H1 (cell line): Measurements from ENCODE around the gene GSE1.

Experiments
- CTCF ChIP-seq, 3 experiments: IDR thresholded peaks; 1 replicate in 2 of 3; 2 replicates in 1 of 3; pipeline versions ENCODE4 v1.5.1 to v1.6.1; 2011; ENCODE audit warnings: low read length in 3 of 3, mild to moderate bottlenecking in 3 of 3, inconsistent platforms in 2 of 3, low read depth in 1 of 3, moderate library complexity in 1 of 3; ENCODE audit not compliant: insufficient read depth in 1 of 3; ENCODE audit errors: control extremely low read depth in 1 of 3
- EZH2 ChIP-seq: fragments of 200-600 bp; sonication (generic); IDR thresholded peaks from 2 replicates; pipeline ENCODE4 v1.7.1; 2012; ENCODE audit warnings: low read depth, mild to moderate bottlenecking, moderate library complexity, low read length, inconsistent platforms; ENCODE audit not compliant: severe bottlenecking
- POLR2A ChIP-seq, 2 experiments: IDR thresholded peaks; 1 replicate in 1 of 2; 2 replicates in 1 of 2; pipeline ENCODE4 v1.6.1; 2011; ENCODE audit warnings: low read depth in 2 of 2, low read length in 2 of 2, mild to moderate bottlenecking in 2 of 2; ENCODE audit errors: control extremely low read depth in 1 of 2

GRCh38 chr16:85591381-85591780, 21.7 kb upstream of the GSE1 start:
- no peak for TF ChIP-seq CTCF (IDR thresholded peaks at IDR 0.05; ENCODE audit: control extremely low read depth in 1 of 3, insufficient read depth in 1 of 3, low read depth in 1 of 3, low read length in 3 of 3)
- TF ChIP-seq EZH2: no peak
- no peak for TF ChIP-seq POLR2A (IDR thresholded peaks at IDR 0.05; ENCODE audit: control extremely low read depth in 1 of 2, low read depth in 2 of 2, low read length in 2 of 2)
